ENCODE results near the gene TPSB2.

GRCh38 chr16:1208239-1208830 is 21.6 kb downstream of the TPSB2 start:
- TF ChIP-seq CTCF (IDR thresholded peaks at IDR 0.05): no peak
- TF ChIP-seq POLR2A (IDR thresholded peaks at IDR 0.05): no peak
